GM12801 (cell line): Measurements from ENCODE around the gene KRT36.

Source experiments
- TF ChIP-seq, protein P1 (sequence below): IDR thresholded peaks from one replicate; pipeline ENCODE4 v1.5.1; 2011; ENCODE audit warnings: control low read depth; ENCODE audit not compliant: insufficient read length; ENCODE audit errors: extremely low read depth

The KRT36 gene

DNA sequence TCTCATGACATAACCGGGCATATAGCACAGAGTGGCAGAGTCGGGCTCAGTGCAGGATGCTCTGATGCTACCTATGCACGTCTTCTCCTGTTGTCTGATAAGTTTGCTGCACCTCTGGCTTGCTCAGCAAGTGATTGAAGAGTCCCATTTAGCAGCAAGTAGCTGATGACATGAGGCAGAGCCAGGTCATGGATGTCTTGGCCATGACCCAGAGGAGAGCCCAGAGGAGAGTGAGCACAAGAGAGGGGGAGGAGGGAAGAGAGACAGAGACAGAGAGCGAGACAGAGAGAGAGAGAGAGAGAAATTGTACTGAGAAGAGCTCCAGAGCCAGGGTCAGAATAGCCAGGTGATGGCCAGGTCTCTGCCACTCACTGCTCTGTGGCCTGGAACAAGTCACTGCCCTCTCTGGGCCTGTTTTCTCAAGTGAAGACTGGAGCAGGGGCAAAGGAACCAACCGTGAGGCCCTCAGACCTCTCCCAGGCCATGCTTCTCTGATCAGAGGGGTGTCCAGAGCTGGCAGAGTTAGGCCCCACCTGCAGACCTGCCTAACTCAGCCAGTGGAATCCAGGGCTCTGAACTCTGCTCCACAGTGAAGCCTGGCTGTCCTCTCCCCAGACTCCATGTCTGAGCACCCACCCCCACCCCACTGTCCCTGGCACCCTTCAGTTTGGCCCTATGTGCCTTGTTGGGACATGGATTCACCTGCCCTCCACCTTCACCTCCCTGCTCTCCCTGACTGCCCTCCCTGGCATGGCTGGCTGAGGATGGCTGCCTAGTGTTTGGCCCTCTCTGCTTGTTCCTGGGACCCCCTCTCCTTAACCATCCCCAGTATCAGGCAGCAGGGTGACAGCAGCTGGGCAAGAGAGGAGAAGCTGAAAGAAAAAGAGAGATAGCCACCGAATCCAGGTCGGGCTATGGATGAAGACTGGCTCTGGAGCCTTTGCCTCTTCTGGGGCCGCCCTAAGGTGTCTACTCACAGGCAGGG lies 4.5 kb downstream of the KRT36 start:
- TF ChIP-seq, protein P1, sequence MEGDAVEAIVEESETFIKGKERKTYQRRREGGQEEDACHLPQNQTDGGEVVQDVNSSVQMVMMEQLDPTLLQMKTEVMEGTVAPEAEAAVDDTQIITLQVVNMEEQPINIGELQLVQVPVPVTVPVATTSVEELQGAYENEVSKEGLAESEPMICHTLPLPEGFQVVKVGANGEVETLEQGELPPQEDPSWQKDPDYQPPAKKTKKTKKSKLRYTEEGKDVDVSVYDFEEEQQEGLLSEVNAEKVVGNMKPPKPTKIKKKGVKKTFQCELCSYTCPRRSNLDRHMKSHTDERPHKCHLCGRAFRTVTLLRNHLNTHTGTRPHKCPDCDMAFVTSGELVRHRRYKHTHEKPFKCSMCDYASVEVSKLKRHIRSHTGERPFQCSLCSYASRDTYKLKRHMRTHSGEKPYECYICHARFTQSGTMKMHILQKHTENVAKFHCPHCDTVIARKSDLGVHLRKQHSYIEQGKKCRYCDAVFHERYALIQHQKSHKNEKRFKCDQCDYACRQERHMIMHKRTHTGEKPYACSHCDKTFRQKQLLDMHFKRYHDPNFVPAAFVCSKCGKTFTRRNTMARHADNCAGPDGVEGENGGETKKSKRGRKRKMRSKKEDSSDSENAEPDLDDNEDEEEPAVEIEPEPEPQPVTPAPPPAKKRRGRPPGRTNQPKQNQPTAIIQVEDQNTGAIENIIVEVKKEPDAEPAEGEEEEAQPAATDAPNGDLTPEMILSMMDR: no peak

DNA sequence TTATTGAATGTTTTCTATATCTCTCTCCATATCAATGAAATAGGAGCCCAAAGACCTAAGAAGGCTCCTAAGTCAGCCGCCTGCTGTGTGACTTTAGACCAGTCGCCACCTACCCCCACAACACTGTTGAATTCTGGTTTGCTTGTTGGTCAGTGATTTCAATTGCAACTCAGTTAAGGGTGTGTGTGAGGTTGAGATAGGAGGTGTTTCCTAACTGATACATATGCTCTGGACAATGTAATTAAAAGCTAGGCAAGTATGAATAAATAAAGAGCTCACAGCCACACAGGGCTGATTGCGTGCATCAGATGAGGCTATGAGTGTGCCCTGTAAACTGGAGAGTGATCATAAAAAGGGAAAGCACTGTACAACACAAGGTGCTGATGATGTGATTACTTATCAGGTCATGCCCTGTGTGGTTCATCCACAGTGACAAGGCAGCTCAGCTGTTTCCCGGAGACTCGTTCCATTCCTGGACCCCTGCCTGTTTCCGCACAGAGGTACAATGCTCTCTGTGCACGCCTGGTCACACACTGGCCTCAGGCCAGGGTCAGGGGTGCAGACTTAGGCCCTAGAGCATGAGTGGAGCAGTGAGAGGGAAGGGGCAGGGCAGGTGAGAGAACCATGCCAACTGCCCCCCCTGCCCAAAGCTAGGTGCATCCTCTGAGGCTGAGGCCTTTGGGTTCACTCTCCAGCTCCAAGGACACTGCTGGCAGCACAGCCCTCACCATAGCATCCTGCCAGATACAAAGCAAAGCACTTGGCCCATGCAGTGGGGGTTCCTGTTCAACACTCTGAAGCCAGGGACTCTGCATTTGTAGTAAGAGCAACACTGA lies 5.5 kb downstream of the KRT36 start:
- TF ChIP-seq, protein P1: no peak

DNA sequence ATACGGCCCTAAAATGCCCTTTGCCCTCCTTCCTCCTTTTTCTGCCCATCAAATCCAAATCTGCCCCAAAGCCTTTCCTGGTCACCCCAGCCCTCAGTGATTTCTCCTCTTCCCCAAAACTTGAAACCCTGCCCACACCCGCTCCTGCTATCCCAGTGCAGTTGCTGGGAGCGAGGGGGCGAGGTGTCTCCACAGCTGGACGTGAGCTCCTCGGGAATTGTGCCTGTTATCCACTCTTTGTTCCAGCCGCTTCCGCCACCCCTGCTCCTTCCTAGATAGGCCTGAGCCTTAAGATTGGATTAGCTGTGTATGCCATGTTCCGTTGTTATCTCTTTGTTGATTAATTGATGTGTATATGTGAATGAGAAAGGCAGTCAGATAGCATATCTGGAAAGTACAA lies 6.2 kb downstream of the KRT36 start:
- TF ChIP-seq, protein P1: no peak

DNA sequence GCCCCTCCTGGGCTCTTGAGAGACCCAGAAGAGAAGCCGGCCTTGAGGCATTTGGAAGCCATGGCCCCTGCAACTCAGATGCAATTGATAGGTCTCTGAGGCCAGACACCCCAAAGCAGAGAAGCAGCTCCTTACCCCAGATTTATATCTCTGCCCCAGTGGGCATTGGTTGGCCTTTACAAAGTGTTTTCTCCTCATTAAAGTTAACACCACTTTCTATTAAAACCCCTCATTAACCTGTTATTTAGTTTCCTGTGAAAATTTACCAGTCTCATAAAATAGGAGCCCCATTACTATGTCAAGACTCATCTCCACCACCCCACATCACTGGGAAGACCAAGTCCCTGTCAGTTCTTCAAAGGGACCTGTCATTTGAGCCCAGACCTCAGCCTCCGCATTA lies 8.7 kb downstream of the KRT36 start, which contains the start of gene KRT35:
KRT35 (minus strand) TSS at position 116 of the 400 bp plus-strand sequence; CDS start at position 62, 54 bp downstream.
- TF ChIP-seq, protein P1: no peak

DNA sequence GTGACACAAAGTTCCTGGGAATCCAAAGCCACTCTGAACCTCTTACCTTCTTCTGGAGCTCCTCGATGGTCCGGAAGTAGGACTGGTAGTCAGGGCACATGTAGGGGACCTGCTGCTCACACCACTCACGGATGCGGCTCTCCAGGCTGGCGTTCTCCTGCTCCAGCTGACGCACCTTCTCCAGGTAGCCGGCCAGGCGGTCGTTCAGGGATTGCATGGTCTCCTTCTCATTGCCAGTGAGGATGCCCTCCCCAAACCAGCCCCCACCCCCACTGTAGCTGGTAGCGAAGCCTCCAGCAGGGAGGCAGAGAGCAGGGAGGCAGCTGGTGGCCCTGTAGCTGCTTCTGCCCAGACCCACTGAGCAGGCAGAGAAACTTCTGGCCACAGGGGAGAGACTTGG lies 9.1 kb downstream of the KRT36 start:
- TF ChIP-seq, protein P1: no peak

DNA sequence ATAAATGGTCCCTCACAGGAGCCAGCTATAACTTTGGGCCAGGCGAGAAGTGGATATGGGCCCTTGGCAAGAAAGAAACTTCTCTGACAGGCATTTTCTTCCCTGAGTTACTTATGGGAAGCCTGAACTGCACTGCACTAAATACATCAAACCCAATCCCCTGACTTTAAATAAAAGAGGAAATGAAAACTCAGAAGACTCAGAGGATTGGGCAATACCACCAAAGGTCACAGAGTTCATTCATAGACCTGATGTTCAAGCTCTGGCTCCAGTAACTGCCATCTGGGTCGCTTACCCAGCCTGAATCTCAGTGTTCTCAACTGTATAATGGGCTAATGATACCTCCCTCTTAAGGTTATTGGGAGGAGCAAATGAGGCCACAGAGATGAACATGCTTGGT lies 9.6 kb downstream of the KRT36 start:
- TF ChIP-seq, protein P1: no peak

DNA sequence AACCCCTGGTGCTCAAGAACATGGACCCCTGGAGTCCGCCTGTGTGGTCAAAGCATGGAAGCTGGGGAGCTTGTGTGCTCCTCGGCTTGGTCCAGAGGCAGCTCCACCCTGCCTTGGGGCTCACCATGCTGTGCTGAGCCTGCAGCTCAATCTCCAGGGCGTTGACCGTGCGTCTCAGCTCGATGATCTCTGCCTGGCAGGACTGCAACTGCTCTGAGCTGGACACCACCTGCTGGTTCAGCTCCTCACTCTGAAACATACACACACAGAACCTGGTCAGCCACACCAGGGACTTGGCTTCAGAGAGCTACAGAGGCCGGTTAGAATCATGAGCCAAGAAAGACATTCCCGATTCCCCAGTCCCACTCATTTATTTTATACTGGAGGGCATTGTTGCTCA lies 11.5 kb downstream of the KRT36 start:
- TF ChIP-seq, protein P1: no peak
